ENCODE data around the gene MRFAP1L1.
"Not testable (repeated sequence)": the region's sequence is repeated elsewhere in the genome, so short reads cannot be mapped to it uniquely, and the experiment has no call there.

MRFAP1L1 gene

GRCh38 chr4:6733358-6734164 lies 23.9 kb upstream of the MRFAP1L1 start:
- no peak for DNase-seq

- DNase-seq: peak; percentile 56
These were observed 23.0 kb upstream of the MRFAP1L1 start for GRCh38 chr4:6732441-6733357.

GRCh38 chr4:6731780-6732179 lies 22.1 kb upstream of the MRFAP1L1 start:
- DNase-seq: no peak

GRCh38 chr4:6731318-6731675 lies 21.6 kb upstream of the MRFAP1L1 start:
- no peak for DNase-seq

- no peak for DNase-seq
These were observed 21.1 kb upstream of the MRFAP1L1 start for GRCh38 chr4:6730603-6731317.

- DNase-seq: no peak
These were observed 18.8 kb upstream of the MRFAP1L1 start for GRCh38 chr4:6728320-6729029.

- DNase-seq: no peak
These were observed 18.2 kb upstream of the MRFAP1L1 start for GRCh38 chr4:6727943-6728250.

GRCh38 chr4:6727081-6727942 lies 17.6 kb upstream of the MRFAP1L1 start:
- DNase-seq: peak; percentile 90

- DNase-seq: not testable (repeated sequence)
These were observed 15.8 kb upstream of the MRFAP1L1 start for GRCh38 chr4:6725427-6725961.

GRCh38 chr4:6724421-6725111 lies 14.9 kb upstream of the MRFAP1L1 start:
- DNase-seq: peak; percentile 45

GRCh38 chr4:6723851-6724250 lies 14.2 kb upstream of the MRFAP1L1 start:
- DNase-seq: no peak

GRCh38 chr4:6722891-6723290 lies 13.2 kb upstream of the MRFAP1L1 start:
- DNase-seq: no peak

- no peak for DNase-seq
These were observed 11.5 kb upstream of the MRFAP1L1 start for GRCh38 chr4:6721121-6721520.

- peak; percentile 88 for DNase-seq
These were observed 10.6 kb upstream of the MRFAP1L1 start for GRCh38 chr4:6720202-6720699.

GRCh38 chr4:6719611-6720179 lies 10.0 kb upstream of the MRFAP1L1 start:
- DNase-seq: no peak

- no peak for DNase-seq
These were observed 9.4 kb upstream of the MRFAP1L1 start for GRCh38 chr4:6718932-6719610.

- no peak for DNase-seq
These were observed 7.4 kb upstream of the MRFAP1L1 start for GRCh38 chr4:6716958-6717655.

GRCh38 chr4:6716018-6716911 lies 6.6 kb upstream of the MRFAP1L1 start, which contains the start of gene BLOC1S4:
Gene BLOC1S4 (plus strand): TSS chr4:6716174. CDS start chr4:6716210, 36 bp downstream.
- DNase-seq: peak; percentile 93

Data from midbrain (tissue), 1 donor.